Testis (tissue), 3 donors: ENCODE results near the gene TCP1. TPM values are rescaled to one million over a fixed set of nuclear protein-coding genes. Genes with fewer than 3 reads are reported as not detected.
"Not testable (repeated sequence)": the region's sequence is repeated elsewhere in the genome, so short reads cannot be mapped to it uniquely, and the experiment has no call there.

Experiments used
- DNase-seq: peaks from one replicate; pipeline ENCODE4 v3.0.0-alpha.2; 2019
- H3K27ac ChIP-seq, 2 donors: fragments of 200-600 bp; sonication (generic); one replicate each; pipeline ENCODE4 v1.5.1; 2019
- H3K27me3 ChIP-seq: fragments of 200-600 bp; sonication (generic); one replicate; pipeline ENCODE4 v1.5.1; 2019
- H3K36me3 ChIP-seq: fragments of 200-600 bp; sonication (generic); one replicate; pipeline ENCODE4 v1.5.1; 2017; ENCODE audit warnings: low read depth; ENCODE audit errors: missing control alignments
- H3K4me1 ChIP-seq: fragments of 200-600 bp; sonication (generic); one replicate; pipeline ENCODE4 v1.5.1; 2019
- H3K4me3 ChIP-seq, 2 donors: fragments of 200-600 bp; sonication (generic); one replicate each; pipeline ENCODE4 v1.5.1; 2017 to 2019
- H3K9me3 ChIP-seq: fragments of 200-600 bp; sonication (generic); one replicate; pipeline ENCODE4 v1.5.1; 2017
- POLR2A ChIP-seq: fragments of 450-650 bp; IDR thresholded peaks from one replicate; pipeline ENCODE4 v1.6.1; 2017; ENCODE audit warnings: antibody characterized with exemption, mild to moderate bottlenecking, moderate library complexity
- WGBS, 2 donors: methylation state at CpG; one replicate each; pipeline ENCODE4 v1.1.5; 2018; 5-methylcytosine and 5-hydroxymethylcytosine counted together
- intact Hi-C: fragments of 100-400 bp; cut with DNase I; formaldehyde crosslinking; loops from one replicate; pipeline ENCODE4 v1.15.1; 2023; ENCODE audit warnings: low total_unique reads
- polyA plus RNA-seq: library from polyadenylated mRNA; stranded (reverse); fragments of 350-450 nt; fragmentation: Illumina TruSeq; extraction: RNeasy Lipid Tissue Mini Kit (QIAGEN cat#74804); gene quantifications from one replicate; pipeline ENCODE4 v1.2.3, GENCODE V29; 2014; ENCODE audit warnings: low read depth, low replicate concordance; ENCODE audit not compliant: insufficient read depth
- total RNA-seq, 2 donors: library from RNA; depleted of rRNA; stranded (reverse); fragments of >200 nt; gene quantifications; one replicate each; pipeline ENCODE4 v1.2.3, GENCODE V29; 2016
- TF ChIP-seq, protein P1 (sequence below), 3 experiments: fragments of 450-650 bp in 2 of 3; fragments of 200-600 bp in 1 of 3; sonication (generic) in 1 of 3; IDR thresholded peaks; one replicate each; pipeline ENCODE4 v1.5.1; 2016 to 2019; ENCODE audit warnings: antibody characterized with exemption in 3 of 3, mild to moderate bottlenecking in 2 of 3, moderate library complexity in 1 of 3

The TCP1 gene
- total and polyA plus RNA-seq, 3 donors from 2014 or later: 166 to 277 (median 200) TPM

DNA sequence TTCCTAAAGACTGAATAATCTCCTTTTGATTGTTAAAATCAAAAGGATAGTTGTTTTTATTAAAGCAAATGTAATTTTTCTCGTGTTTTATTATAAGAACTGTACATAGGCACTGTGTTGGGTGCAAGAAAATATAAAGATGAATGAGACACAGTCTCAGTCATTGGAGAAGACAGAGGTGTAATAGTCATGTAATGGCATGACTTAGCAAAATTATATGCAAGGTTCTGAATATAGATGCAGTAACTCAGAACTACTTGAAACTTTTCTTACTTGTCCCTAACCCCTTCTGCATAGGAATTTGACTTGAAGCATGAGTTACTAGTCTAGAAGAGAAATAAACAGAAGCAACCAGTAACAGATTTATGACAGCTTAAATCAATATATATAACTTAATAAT is 47.2 kb downstream of the TCP1 start:
- Histone ChIP-seq H3K36me3 (no peaks in the 10 kb centered on the region), H3K4me1 (no peaks in the 10 kb centered on the region), H3K27ac (no peak overlapping the region), H3K9me3 (no peaks in the 10 kb centered on the region), H3K4me3 (no peak overlapping the region), H3K27me3 (no peaks in the 10 kb centered on the region)
- WGBS, 2 donors: 88 to 89% methylated on average over 1 of the region's 1 CpG
- no peak for TF ChIP-seq POLR2A
- TF ChIP-seq, protein P1, sequence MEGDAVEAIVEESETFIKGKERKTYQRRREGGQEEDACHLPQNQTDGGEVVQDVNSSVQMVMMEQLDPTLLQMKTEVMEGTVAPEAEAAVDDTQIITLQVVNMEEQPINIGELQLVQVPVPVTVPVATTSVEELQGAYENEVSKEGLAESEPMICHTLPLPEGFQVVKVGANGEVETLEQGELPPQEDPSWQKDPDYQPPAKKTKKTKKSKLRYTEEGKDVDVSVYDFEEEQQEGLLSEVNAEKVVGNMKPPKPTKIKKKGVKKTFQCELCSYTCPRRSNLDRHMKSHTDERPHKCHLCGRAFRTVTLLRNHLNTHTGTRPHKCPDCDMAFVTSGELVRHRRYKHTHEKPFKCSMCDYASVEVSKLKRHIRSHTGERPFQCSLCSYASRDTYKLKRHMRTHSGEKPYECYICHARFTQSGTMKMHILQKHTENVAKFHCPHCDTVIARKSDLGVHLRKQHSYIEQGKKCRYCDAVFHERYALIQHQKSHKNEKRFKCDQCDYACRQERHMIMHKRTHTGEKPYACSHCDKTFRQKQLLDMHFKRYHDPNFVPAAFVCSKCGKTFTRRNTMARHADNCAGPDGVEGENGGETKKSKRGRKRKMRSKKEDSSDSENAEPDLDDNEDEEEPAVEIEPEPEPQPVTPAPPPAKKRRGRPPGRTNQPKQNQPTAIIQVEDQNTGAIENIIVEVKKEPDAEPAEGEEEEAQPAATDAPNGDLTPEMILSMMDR (IDR thresholded peaks at IDR 0.05): no peak
- DNase-seq: no peak
- intact Hi-C loops: no loop called here

GRCh38 chr6:159739341-159739740 is 50.1 kb downstream of the TCP1 start:
- H3K27me3 ChIP-seq: no peaks in the 10 kb centered on the region
- WGBS, 2 donors: 65 to 70% methylated on average over 3 of the region's 3 CpGs
- no peaks in the 10 kb centered on the region for H3K9me3 ChIP-seq
- H3K36me3 ChIP-seq: no peaks in the 10 kb centered on the region
- no peaks in the 10 kb centered on the region for H3K4me1 ChIP-seq
- H3K27ac ChIP-seq: no peak overlapping the region
- no peak for DNase-seq
- TF ChIP-seq, protein P1 (IDR thresholded peaks at IDR 0.05): no peak
- no peak for TF ChIP-seq POLR2A
- intact Hi-C loops: no loop called here
- H3K4me3 ChIP-seq: no peak overlapping the region

GRCh38 chr6:159736908-159737307 is 52.5 kb downstream of the TCP1 start:
- Histone ChIP-seq H3K4me1 (no peaks in the 10 kb centered on the region), H3K27ac (no peak overlapping the region), H3K9me3 (no peaks in the 10 kb centered on the region), H3K36me3 (no peaks in the 10 kb centered on the region), H3K27me3 (no peaks in the 10 kb centered on the region), H3K4me3 (no peak overlapping the region)
- TF ChIP-seq POLR2A: no peak
- TF ChIP-seq, protein P1 (IDR thresholded peaks at IDR 0.05): no peak
- DNase-seq: no peak
- intact Hi-C loops: no loop called here
- 81 to 84% methylated on average over 7 of the region's 7 CpGs for WGBS, 2 donors

GRCh38 chr6:159733395-159733794 is 56.0 kb downstream of the TCP1 start:
- 79 to 88% methylated on average over 12 of the region's 12 CpGs for WGBS, 2 donors
- intact Hi-C loops: not testable (repeated sequence)
- peaks cover 15% of the 10 kb centered on the region for H3K4me1 ChIP-seq

GRCh38 chr6:159732550-159732949 is 56.9 kb downstream of the TCP1 start:
- intact Hi-C loops, H3K27me3 ChIP-seq, DNase-seq, H3K27ac ChIP-seq, H3K4me3 ChIP-seq, H3K36me3 ChIP-seq, H3K9me3 ChIP-seq: not testable (repeated sequence)
- peaks cover 15% of the 10 kb centered on the region for H3K4me1 ChIP-seq
- 85 to 91% methylated on average over 12 of the region's 12 CpGs for WGBS, 2 donors

More at GRCh38 chr6:159733395-159733794, 56.0 kb downstream of the TCP1 start:
- not testable (repeated sequence) for H3K27me3 ChIP-seq, H3K36me3 ChIP-seq, DNase-seq, H3K9me3 ChIP-seq, H3K27ac ChIP-seq, H3K4me3 ChIP-seq

DNA sequence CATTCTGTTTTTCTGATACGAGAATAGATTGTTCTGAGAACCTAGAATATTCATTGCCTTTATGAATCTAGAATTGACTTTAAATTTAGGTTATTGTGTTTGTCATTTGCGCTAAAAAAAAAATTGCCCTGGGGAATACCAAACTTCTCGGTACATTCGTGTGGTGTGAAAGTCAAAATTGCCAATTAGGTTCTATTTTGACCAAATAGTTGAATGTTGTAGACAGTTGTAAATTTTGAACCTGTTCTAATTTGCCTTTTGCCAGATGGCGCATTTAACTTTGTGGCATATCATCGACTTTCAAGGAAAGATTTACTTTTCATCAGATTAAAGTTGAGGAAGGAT is 59.1 kb downstream of the TCP1 start:
- no peaks in the 10 kb centered on the region for H3K9me3 ChIP-seq
- intact Hi-C loops: no loop called here
- WGBS, 2 donors: 60 to 62% methylated on average over 6 of the region's 6 CpGs
- H3K36me3 ChIP-seq: no peaks in the 10 kb centered on the region
- no peak for DNase-seq
- H3K27me3 ChIP-seq: no peaks in the 10 kb centered on the region
- no peak overlapping the region for H3K27ac ChIP-seq
- H3K4me1 ChIP-seq: peaks cover 20% of the 10 kb centered on the region
- H3K4me3 ChIP-seq: no peak overlapping the region
- TF ChIP-seq POLR2A: no peak
- TF ChIP-seq, protein P1 (IDR thresholded peaks at IDR 0.05): no peak
